Uterus (tissue), 4 donors: ENCODE results near the gene PPP6R2. TPM values are rescaled to one million over a fixed set of nuclear protein-coding genes. Genes with fewer than 3 reads are reported as not detected.

Source experiments
- DNase-seq, 2 donors: peaks; one replicate each; pipeline ENCODE4 v3.0.0-alpha.2; 2019 to 2020
- H3K27ac ChIP-seq, 2 donors: fragments of 200-600 bp; sonication (generic); 1 replicate in 1 of 2; 2 replicates in 1 of 2; pipeline ENCODE4 v1.5.1; 2016 to 2018
- H3K27me3 ChIP-seq, 2 donors: fragments of 200-600 bp; sonication (generic); one replicate each; pipeline ENCODE4 v1.5.1; 2018 to 2019; ENCODE audit warnings: control low read depth in 1 of 2
- H3K36me3 ChIP-seq, 2 donors: fragments of 200-600 bp; sonication (generic); one replicate each; pipeline ENCODE4 v1.5.1; 2019; ENCODE audit warnings: control low read depth in 1 of 2
- H3K4me1 ChIP-seq, 2 donors: fragments of 200-600 bp; sonication (generic); one replicate each; pipeline ENCODE4 v1.5.1; 2018 to 2019; ENCODE audit warnings: control low read depth in 1 of 2
- H3K4me3 ChIP-seq, 2 donors: fragments of 200-600 bp; sonication (generic); 1 replicate in 1 of 2; 2 replicates in 1 of 2; pipeline ENCODE4 v1.5.1; 2018 to 2019; ENCODE audit warnings: mild to moderate bottlenecking in 1 of 2
- H3K9me3 ChIP-seq, 2 donors: fragments of 200-600 bp; sonication (generic); one replicate each; pipeline ENCODE4 v1.5.1; 2019; ENCODE audit warnings: control low read depth in 1 of 2
- POLR2A ChIP-seq, 2 donors: fragments of 450-650 bp; IDR thresholded peaks; one replicate each; pipeline ENCODE4 v1.6.1; 2016; ENCODE audit warnings: antibody characterized with exemption in 2 of 2, mild to moderate bottlenecking in 1 of 2, moderate library complexity in 1 of 2
- intact Hi-C: fragments of 100-400 bp; cut with DNase I; formaldehyde crosslinking; loops from one replicate; pipeline ENCODE4 v1.15.1; 2023; ENCODE audit warnings: low total_unique reads
- total RNA-seq, 4 donors: library from RNA; depleted of rRNA in 3 of 4; stranded (reverse); fragments of >200 nt in 3 of 4; gene quantifications; one replicate each; pipeline versions ENCODE4 v1.1.0 to v1.2.4, GENCODE V29; 2014 to 2023
- TF ChIP-seq, protein P1 (sequence below), 4 experiments: fragments of 200-600 bp in 2 of 4; fragments of 450-650 bp in 2 of 4; sonication (generic) in 2 of 4; IDR thresholded peaks; one replicate each; pipeline ENCODE4 v1.5.1; 2016 to 2019; ENCODE audit warnings: antibody characterized with exemption in 4 of 4, mild to moderate bottlenecking in 2 of 4, moderate library complexity in 1 of 4
- donor health status: DM: yes; HTN: yes; CAD: no.

Gene PPP6R2
- total RNA-seq, 4 donors from 2014 or later = 42.4 to 73.1 (median 47.2) TPM

GRCh38 chr22:50317674-50318073 is 25.5 kb upstream of the PPP6R2 start:
- no peak for DNase-seq
- Histone ChIP-seq H3K27ac (no peak overlapping the region), H3K4me1 (no peaks in the 10 kb centered on the region), H3K36me3 (no peaks in the 10 kb centered on the region), H3K9me3 (no peaks in the 10 kb centered on the region), H3K4me3 (no peak overlapping the region), H3K27me3 (no peaks in the 10 kb centered on the region)
- TF ChIP-seq POLR2A (IDR thresholded peaks at IDR 0.05) = no peak
- TF ChIP-seq, protein P1, sequence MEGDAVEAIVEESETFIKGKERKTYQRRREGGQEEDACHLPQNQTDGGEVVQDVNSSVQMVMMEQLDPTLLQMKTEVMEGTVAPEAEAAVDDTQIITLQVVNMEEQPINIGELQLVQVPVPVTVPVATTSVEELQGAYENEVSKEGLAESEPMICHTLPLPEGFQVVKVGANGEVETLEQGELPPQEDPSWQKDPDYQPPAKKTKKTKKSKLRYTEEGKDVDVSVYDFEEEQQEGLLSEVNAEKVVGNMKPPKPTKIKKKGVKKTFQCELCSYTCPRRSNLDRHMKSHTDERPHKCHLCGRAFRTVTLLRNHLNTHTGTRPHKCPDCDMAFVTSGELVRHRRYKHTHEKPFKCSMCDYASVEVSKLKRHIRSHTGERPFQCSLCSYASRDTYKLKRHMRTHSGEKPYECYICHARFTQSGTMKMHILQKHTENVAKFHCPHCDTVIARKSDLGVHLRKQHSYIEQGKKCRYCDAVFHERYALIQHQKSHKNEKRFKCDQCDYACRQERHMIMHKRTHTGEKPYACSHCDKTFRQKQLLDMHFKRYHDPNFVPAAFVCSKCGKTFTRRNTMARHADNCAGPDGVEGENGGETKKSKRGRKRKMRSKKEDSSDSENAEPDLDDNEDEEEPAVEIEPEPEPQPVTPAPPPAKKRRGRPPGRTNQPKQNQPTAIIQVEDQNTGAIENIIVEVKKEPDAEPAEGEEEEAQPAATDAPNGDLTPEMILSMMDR (IDR thresholded peaks at IDR 0.05) = no peak
- intact Hi-C loops = no loop called here

- Histone ChIP-seq H3K27me3 (no peaks in the 10 kb centered on the region), H3K4me1 (no peaks in the 10 kb centered on the region), H3K9me3 (no peaks in the 10 kb centered on the region), H3K36me3 (no peaks in the 10 kb centered on the region), H3K27ac (no peak overlapping the region), H3K4me3 (no peak overlapping the region)
- intact Hi-C loops = no loop called here
- no peak for DNase-seq
- TF ChIP-seq, protein P1 (IDR thresholded peaks at IDR 0.05) = no peak
- no peak for TF ChIP-seq POLR2A (IDR thresholded peaks at IDR 0.05)
These were observed 24.8 kb upstream of the PPP6R2 start for GRCh38 chr22:50318356-50318697.

DNA sequence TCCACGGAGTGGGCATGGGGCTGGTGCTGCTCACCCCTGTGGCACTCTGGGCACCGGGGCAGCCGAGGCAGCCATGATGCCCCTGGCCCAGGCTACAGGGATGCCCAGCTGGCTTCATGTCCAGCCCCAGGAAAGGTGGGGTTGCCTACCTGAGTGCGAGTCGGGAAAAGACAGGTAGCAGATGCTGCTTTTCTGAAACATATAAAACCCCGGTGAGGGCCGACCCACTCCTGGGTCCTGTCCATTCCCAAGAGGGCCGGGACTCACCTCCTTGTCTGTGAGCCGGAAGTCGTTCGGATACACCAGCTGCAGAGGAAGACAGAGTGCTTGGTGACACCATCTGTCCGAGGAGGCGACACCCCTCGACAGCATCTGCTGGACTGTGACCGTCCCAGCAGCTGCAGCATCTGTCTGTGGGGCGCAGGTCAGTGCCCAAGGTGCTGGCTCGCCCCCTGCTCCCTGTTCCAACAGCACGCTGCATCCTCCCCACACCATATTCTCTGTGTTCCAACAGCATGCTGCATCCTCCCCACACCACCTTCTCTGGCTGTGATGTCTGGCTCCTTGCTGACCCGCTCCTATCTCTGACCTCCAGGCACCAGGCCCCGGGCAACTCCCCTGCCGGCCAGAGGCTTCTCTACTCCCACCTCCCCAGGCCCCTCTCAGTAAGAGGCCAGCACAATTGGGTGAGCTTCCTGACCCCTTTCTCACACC is 24.3 kb upstream of the PPP6R2 start:
- H3K4me1 ChIP-seq = no peaks in the 10 kb centered on the region
- no peak for TF ChIP-seq POLR2A (IDR thresholded peaks at IDR 0.05)
- TF ChIP-seq, protein P1 (IDR thresholded peaks at IDR 0.05) = no peak
- H3K4me3 ChIP-seq = no peak overlapping the region
- DNase-seq = no peak
- no peaks in the 10 kb centered on the region for H3K36me3 ChIP-seq
- H3K27me3 ChIP-seq = no peaks in the 10 kb centered on the region
- intact Hi-C loops = no loop called here
- no peaks in the 10 kb centered on the region for H3K9me3 ChIP-seq
- no peak overlapping the region for H3K27ac ChIP-seq

DNA sequence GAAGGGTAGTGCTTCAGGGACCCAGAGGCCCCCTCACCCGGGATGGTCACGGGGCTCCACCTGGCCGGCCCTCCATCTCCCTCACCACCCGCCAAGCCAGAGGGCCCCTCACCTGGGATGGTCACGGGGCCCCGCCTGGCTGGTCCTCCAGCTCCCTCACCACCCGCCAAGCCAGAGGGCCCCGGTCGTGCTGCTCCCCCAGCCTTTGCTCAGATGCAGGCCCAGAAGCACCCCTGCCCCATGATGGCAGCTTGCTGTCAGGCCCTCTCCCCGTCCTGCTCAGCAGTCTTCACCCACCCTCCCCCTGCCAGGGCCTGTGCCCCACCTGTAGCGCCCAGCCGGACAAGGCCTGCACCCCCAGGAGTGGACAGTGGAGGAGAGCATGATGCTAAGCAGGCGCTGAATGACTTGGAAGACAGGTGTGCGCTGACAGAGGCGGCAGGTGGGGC is 23.6 kb upstream of the PPP6R2 start:
- Histone ChIP-seq H3K27ac (no peak overlapping the region), H3K27me3 (no peaks in the 10 kb centered on the region), H3K36me3 (no peaks in the 10 kb centered on the region), H3K4me1 (no peaks in the 10 kb centered on the region), H3K4me3 (no peak overlapping the region), H3K9me3 (no peaks in the 10 kb centered on the region)
- TF ChIP-seq, protein P1 (IDR thresholded peaks at IDR 0.05) = no peak
- TF ChIP-seq POLR2A (IDR thresholded peaks at IDR 0.05) = no peak
- intact Hi-C loops = no loop called here
- no peak for DNase-seq

GRCh38 chr22:50320116-50320515 is 23.0 kb upstream of the PPP6R2 start:
- Histone ChIP-seq H3K9me3 (no peaks in the 10 kb centered on the region), H3K27me3 (no peaks in the 10 kb centered on the region), H3K4me3 (no peak overlapping the region), H3K4me1 (no peaks in the 10 kb centered on the region), H3K27ac (no peak overlapping the region), H3K36me3 (no peaks in the 10 kb centered on the region)
- TF ChIP-seq POLR2A (IDR thresholded peaks at IDR 0.05) = no peak
- TF ChIP-seq, protein P1 (IDR thresholded peaks at IDR 0.05) = no peak
- DNase-seq = no peak
- intact Hi-C loops = no loop called here
